VCaP (cell line): ENCODE results near the gene TLR1.
A peak's percentile ranks its signal among the peaks of the same experiment; 100 is the strongest.
"Not testable (repeated sequence)": the region's sequence is repeated elsewhere in the genome, so short reads cannot be mapped to it uniquely, and the experiment has no call there.

ENCODE experiments used
- H3K27ac ChIP-seq: fragments of 450-650 bp; 2 replicates; pipeline ENCODE4 v1.5.1; 2017
- CTCF ChIP-seq: fragments of 450-650 bp; conservative IDR thresholded peaks from 2 replicates; pipeline ENCODE4 v1.5.1; 2017; ENCODE audit warnings: mild to moderate bottlenecking, moderate library complexity

Gene TLR1

GRCh38 chr4:38769857-38770256 is 34.7 kb downstream of the TLR1 start:
- TF ChIP-seq CTCF, result no peak
- no peak overlapping the region for H3K27ac ChIP-seq

GRCh38 chr4:38769441-38769840 is 35.1 kb downstream of the TLR1 start:
- TF ChIP-seq CTCF, result no peak
- no peak overlapping the region for H3K27ac ChIP-seq

- no peak overlapping the region for H3K27ac ChIP-seq
Measured at GRCh38 chr4:38768968-38769394, 35.6 kb downstream of the TLR1 start.

GRCh38 chr4:38766940-38767339 is 37.7 kb downstream of the TLR1 start:
- H3K27ac ChIP-seq, result not testable (repeated sequence)

More at GRCh38 chr4:38768968-38769394, 35.6 kb downstream of the TLR1 start:
- no peak for TF ChIP-seq CTCF

GRCh38 chr4:38765382-38765781 is 39.2 kb downstream of the TLR1 start:
- no peak overlapping the region for H3K27ac ChIP-seq
- TF ChIP-seq CTCF, result no peak

GRCh38 chr4:38764277-38764676 is 40.3 kb downstream of the TLR1 start:
- no peak overlapping the region for H3K27ac ChIP-seq
- no peak for TF ChIP-seq CTCF

GRCh38 chr4:38762560-38762959 is 42.0 kb downstream of the TLR1 start:
- no peak overlapping the region for H3K27ac ChIP-seq
- no peak for TF ChIP-seq CTCF

- TF ChIP-seq CTCF, result 0 out of 2 replicates have a peak, but pooled peaks have one; percentile 34
- H3K27ac ChIP-seq, result no peak overlapping the region
Measured at GRCh38 chr4:38759790-38760122, 44.8 kb downstream of the TLR1 start.
